ENCODE results near the gene SLC29A4.

The SLC29A4 gene

DNA sequence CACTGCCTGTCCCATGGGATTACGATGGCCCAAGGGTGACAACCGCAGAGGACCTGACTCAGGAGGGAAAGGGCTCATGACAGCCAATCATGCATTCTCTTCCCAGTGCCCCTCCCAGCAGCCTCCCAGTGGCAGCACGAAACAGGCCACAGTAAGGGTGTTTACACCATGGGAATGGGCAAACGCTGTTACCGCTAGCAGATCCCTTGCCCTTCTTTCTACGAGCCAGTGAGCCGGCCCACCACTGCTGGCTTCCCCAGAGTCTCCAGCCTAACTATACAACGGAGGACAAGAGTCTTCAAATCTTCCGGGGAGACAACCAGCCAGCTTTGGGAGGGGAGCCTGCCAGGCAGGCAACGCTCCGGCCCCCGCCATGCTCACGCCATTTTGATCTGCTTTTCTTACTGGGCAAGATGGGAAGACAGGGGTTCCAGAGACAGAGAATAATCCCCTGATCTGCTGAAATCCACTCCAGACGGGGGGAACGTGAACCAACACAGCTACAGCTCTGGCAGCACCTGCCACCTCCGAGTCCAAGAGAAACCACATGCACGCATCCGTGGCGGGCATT lies 69.8 kb downstream of the SLC29A4 start:
- DNase-seq (ENCODE audit: low read depth, low spot score), result no peak

DNA sequence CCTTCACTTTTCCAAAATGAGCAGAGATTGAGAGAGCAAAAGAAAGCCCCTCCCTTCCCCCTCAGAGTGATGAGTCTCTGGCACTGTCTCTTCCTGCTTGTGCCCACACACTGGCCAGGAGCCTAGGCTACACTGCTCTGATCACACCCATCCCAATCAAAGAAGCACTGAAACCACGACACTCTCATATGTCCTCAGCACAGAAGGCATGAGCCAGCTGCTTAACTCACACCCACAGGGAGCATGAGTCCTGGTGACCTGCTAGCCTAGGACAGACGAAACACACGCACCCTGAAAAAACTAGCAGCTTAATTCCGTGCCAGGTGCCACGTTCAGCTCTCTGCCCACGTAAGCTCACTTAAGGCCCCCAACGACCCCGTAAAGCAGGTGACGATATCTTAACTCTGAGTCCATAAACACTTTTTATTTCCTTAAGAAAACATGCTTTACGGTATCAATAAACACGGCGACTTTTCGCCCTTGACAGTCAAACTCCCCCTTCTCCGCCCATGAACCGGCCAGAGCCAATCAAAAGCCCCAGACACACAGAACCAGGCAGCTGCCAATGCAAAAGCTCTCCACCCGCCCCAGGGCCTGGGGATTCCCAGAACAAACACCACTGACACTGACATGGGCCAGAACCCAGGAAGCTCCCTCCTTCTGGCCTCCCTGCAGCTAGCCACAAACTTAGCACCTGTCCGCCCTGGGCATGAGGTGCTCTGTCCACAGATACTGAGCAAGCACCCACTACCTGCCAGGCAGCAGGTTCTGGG lies 71.9 kb downstream of the SLC29A4 start:
- peak; percentile 94 for DNase-seq (ENCODE audit: low read depth, low spot score)
